H1 (cell line): ENCODE results near the gene LFNG.
"Not testable (repeated sequence)": the region's sequence is repeated elsewhere in the genome, so short reads cannot be mapped to it uniquely, and the experiment has no call there.

Experiments
- EZH2 ChIP-seq: fragments of 200-600 bp; sonication (generic); IDR thresholded peaks from 2 replicates; pipeline ENCODE4 v1.7.1; 2012; ENCODE audit warnings: low read depth, mild to moderate bottlenecking, moderate library complexity, low read length, inconsistent platforms; ENCODE audit not compliant: severe bottlenecking
- POLR2AphosphoS5 ChIP-seq: IDR thresholded peaks from 2 replicates; pipeline ENCODE4 v1.6.1; 2011; ENCODE audit warnings: low read depth, low read length
- TF ChIP-seq, protein P1 (sequence below), 3 experiments: IDR thresholded peaks; 1 replicate in 2 of 3; 2 replicates in 1 of 3; pipeline versions ENCODE4 v1.5.1 to v1.6.1; 2011; ENCODE audit warnings: low read length in 3 of 3, mild to moderate bottlenecking in 3 of 3, inconsistent platforms in 2 of 3, low read depth in 1 of 3, moderate library complexity in 1 of 3; ENCODE audit not compliant: insufficient read depth in 1 of 3; ENCODE audit errors: control extremely low read depth in 1 of 3

GRCh38 chr7:2532199-2532772 lies 12.7 kb downstream of the LFNG start:
- TF ChIP-seq, protein P1, sequence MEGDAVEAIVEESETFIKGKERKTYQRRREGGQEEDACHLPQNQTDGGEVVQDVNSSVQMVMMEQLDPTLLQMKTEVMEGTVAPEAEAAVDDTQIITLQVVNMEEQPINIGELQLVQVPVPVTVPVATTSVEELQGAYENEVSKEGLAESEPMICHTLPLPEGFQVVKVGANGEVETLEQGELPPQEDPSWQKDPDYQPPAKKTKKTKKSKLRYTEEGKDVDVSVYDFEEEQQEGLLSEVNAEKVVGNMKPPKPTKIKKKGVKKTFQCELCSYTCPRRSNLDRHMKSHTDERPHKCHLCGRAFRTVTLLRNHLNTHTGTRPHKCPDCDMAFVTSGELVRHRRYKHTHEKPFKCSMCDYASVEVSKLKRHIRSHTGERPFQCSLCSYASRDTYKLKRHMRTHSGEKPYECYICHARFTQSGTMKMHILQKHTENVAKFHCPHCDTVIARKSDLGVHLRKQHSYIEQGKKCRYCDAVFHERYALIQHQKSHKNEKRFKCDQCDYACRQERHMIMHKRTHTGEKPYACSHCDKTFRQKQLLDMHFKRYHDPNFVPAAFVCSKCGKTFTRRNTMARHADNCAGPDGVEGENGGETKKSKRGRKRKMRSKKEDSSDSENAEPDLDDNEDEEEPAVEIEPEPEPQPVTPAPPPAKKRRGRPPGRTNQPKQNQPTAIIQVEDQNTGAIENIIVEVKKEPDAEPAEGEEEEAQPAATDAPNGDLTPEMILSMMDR (IDR thresholded peaks at IDR 0.05; ENCODE audit: control extremely low read depth in 1 of 3, insufficient read depth in 1 of 3, low read depth in 1 of 3, low read length in 3 of 3) = not testable (repeated sequence)
- not testable (repeated sequence) for TF ChIP-seq EZH2, POLR2AphosphoS5
